ENCODE data around the gene ETS2.

DNA sequence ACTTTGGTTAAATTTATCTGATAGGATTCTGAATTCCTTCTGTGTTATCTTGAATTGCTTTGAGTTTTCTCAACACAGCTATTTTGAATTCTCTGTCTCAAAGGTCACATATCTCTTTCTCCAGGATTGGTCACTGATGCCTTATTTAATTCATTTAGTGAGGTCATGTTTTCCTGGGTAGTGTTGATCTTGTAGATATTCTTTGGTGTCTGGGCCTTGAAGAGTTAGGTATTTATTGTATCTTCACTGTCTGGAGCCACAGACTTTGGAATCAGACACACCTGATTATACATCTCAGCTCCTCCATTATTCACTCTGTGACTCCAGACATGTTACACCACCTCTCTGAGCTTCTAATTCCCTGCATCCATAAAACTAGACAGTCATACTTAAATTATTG lies 34.2 kb upstream of the ETS2 start:
- TF ChIP-seq CTCF (IDR thresholded peaks at IDR 0.05; ENCODE audit: low read length): no peak
- TF ChIP-seq EZH2phosphoT487 (IDR thresholded peaks at IDR 0.05; ENCODE audit: low read length): no peak
